Mammary epithelial cell (primary cell): Measurements from ENCODE around the gene KRTAP4-12.

Source experiments
- CTCF ChIP-seq, 2 donors: IDR thresholded peaks in 1 of 2; conservative IDR thresholded peaks in 1 of 2; 2 replicates each; pipeline ENCODE4 v1.5.1; 2011 to 2012; ENCODE audit warnings: inconsistent platforms in 2 of 2, low read length in 2 of 2, mild to moderate bottlenecking in 2 of 2, control low read depth in 1 of 2, low read depth in 1 of 2; ENCODE audit not compliant: insufficient read depth in 1 of 2; ENCODE audit errors: extremely low read depth in 1 of 2
- EZH2 ChIP-seq: IDR thresholded peaks from 2 replicates; pipeline ENCODE4 v1.6.1; 2012; ENCODE audit warnings: low read length, inconsistent platforms, borderline replicate concordance

- no peak for TF ChIP-seq CTCF (conservative IDR thresholded peaks at IDR 0.05 in 1 of 2, IDR thresholded peaks at IDR 0.05 in 1 of 2; ENCODE audit: extremely low read depth in 1 of 2, insufficient read depth in 1 of 2, low read depth in 1 of 2, low read length in 2 of 2)
- no peak for TF ChIP-seq EZH2
Measured at GRCh38 chr17:41167561-41167960, 43.6 kb upstream of the KRTAP4-12 start.
